ENCODE measurements around the gene TMEM235. TPM values are rescaled to one million over a fixed set of nuclear protein-coding genes. Genes with fewer than 3 reads are reported as not detected.

TMEM235 gene
- under 1 TPM in 1 of 2 donors, not detected in 1; 0.33 TPM for total RNA-seq
- not detected for polyA plus RNA-seq (2013, experiment 1 of 2)
- 0.33 TPM for polyA plus RNA-seq (2013, experiment 2 of 2)
- long read RNA-seq, experiment 1, result 0 reads
- long read RNA-seq, experiment 2, partial matches to known transcripts, result 0 of 1 reads
- long read RNA-seq, experiment 2, other reads (novel, unspliced or antisense), result 1 of 1 reads
- long read RNA-seq, experiment 3, result 0 reads
- long read RNA-seq, experiment 4, result 0 reads

DNA sequence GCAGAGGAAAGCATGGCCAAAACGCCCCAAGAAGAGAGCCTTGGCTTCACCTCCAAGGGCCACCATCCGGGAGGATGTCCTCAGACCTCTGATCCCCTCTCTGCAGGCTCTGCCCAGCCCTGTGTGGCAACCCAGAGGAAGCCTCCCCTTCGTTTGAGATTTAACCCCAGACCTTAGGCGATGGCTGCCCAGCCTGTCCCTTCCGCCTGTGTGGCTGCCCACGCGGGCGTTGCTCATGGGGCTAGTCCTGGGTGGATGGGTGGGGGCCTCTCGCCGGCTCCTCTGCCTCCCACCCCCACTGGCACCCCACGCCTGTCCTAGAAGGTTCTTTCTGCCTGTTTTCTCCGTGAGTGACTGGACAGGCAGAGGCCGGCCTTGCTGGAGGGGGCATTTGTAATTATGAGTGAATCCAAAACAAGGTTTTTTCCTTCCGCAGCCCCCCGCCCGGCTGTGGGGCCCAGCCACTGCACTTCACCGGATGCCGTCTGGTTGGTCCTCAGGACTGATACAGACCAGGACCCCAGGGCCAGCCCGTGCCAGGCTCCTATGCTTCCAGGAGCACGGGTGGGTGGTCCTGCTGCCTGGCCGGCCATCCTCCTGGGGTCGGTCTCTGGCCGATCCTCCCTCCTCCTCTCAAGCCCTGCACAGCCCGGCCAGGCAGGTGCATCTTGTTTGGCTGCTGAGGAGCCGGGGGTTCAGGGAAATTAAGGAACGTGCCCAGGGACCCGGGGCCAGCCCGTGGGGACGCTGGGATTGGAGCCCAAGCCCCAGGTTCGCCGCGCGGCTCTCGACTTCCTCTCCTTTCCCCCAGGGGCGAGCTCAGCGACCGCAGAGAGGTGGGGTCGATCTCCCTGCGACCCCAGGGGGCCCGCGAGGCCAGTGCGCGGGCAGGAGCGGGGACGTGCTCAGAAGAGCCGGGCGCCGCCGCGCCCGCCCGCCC is at the start of gene TMEM235:
Gene TMEM235, plus strand, starts transcription at position 636 of the 940 bp plus-strand sequence. CDS start 393 bp downstream, outside the sequence.
- Histone ChIP-seq H3K27me3 (ENCODE audit: control insufficient read depth, insufficient read depth, low read length, poor library complexity, severe bottlenecking) (peaks cover 28% of the 10 kb centered on the region), H3K9ac (ENCODE audit: extremely low read depth, low read length, poor library complexity, severe bottlenecking) (no peak within 1 kb of the TSS), H3K4me1 (ENCODE audit: control insufficient read depth, insufficient read depth, low read length) (no peaks in the 10 kb centered on the region), H3K36me3 (ENCODE audit: control insufficient read depth, insufficient read depth, low read length) (no peaks in the 10 kb centered on the region), H3K9me3 (ENCODE audit: control insufficient read depth, low read length) (no peaks in the 10 kb centered on the region), H3K27ac (ENCODE audit: low read depth, low read length) (no peak within 1 kb of the TSS), H3K4me3 (ENCODE audit: low read length) (peak within 1 kb of the TSS; percentile 53)
- Mint-ChIP-seq H3K9me3 (no peaks in the 10 kb centered on the region), H3K27me3 (ENCODE audit: insufficient read depth) (peaks cover 45% of the 10 kb centered on the region), H3K4me3 (peak within 1 kb of the TSS; percentile 54), H3K4me1 (peaks cover 2% of the 10 kb centered on the region), H3K36me3 (ENCODE audit: low read depth) (no peaks in the 10 kb centered on the region), H3K27ac (no peak within 1 kb of the TSS)
- peak; percentile 53 for DNase-seq
- TF ChIP-seq, protein P1, sequence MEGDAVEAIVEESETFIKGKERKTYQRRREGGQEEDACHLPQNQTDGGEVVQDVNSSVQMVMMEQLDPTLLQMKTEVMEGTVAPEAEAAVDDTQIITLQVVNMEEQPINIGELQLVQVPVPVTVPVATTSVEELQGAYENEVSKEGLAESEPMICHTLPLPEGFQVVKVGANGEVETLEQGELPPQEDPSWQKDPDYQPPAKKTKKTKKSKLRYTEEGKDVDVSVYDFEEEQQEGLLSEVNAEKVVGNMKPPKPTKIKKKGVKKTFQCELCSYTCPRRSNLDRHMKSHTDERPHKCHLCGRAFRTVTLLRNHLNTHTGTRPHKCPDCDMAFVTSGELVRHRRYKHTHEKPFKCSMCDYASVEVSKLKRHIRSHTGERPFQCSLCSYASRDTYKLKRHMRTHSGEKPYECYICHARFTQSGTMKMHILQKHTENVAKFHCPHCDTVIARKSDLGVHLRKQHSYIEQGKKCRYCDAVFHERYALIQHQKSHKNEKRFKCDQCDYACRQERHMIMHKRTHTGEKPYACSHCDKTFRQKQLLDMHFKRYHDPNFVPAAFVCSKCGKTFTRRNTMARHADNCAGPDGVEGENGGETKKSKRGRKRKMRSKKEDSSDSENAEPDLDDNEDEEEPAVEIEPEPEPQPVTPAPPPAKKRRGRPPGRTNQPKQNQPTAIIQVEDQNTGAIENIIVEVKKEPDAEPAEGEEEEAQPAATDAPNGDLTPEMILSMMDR (conservative IDR thresholded peaks at IDR 0.05), result no peak
- 36 to 78% methylated on average over 6 to 50 of the region's 52 CpGs for WGBS, 2 experiments (ENCODE audit: insufficient coverage in 1 of 2, insufficient read length in 1 of 2)

- Mint-ChIP-seq H3K27me3 (ENCODE audit: insufficient read depth) (no peaks in the 10 kb centered on the region), H3K4me3 (no peak overlapping the region), H3K27ac (no peak overlapping the region), H3K36me3 (ENCODE audit: low read depth) (peaks cover 60% of the 10 kb centered on the region), H3K9me3 (no peaks in the 10 kb centered on the region), H3K4me1 (peaks cover 19% of the 10 kb centered on the region)
- no peaks in the 10 kb centered on the region for H3K27me3 ChIP-seq (ENCODE audit: control insufficient read depth, insufficient read depth, low read length, poor library complexity, severe bottlenecking)
- H3K9me3 ChIP-seq (ENCODE audit: control insufficient read depth, low read length), result no peaks in the 10 kb centered on the region
- DNase-seq, result peak; percentile 45
- H3K36me3 ChIP-seq (ENCODE audit: control insufficient read depth, insufficient read depth, low read length), result peaks cover 69% of the 10 kb centered on the region
- no peak overlapping the region for H3K9ac ChIP-seq (ENCODE audit: extremely low read depth, low read length, poor library complexity, severe bottlenecking)
- 93 to 98% methylated on average over 12 to 13 of the region's 13 CpGs for WGBS, 2 experiments (ENCODE audit: insufficient coverage in 1 of 2, insufficient read length in 1 of 2)
- H3K27ac ChIP-seq (ENCODE audit: low read depth, low read length), result no peak overlapping the region
- H3K4me1 ChIP-seq (ENCODE audit: control insufficient read depth, insufficient read depth, low read length), result peaks cover 3% of the 10 kb centered on the region
- TF ChIP-seq, protein P1 (conservative IDR thresholded peaks at IDR 0.05), result no peak
- no peak overlapping the region for H3K4me3 ChIP-seq (ENCODE audit: low read length)
Measured at GRCh38 chr17:78182504-78182903, 48.9 kb upstream of the TMEM235 start.

- Mint-ChIP-seq H3K36me3 (ENCODE audit: low read depth) (peaks cover 50% of the 10 kb centered on the region), H3K27ac (no peak overlapping the region), H3K9me3 (no peaks in the 10 kb centered on the region), H3K4me1 (peaks cover 22% of the 10 kb centered on the region), H3K4me3 (peak overlapping the region; percentile 78), H3K27me3 (ENCODE audit: insufficient read depth) (no peaks in the 10 kb centered on the region)
- no peak overlapping the region for H3K9ac ChIP-seq (ENCODE audit: extremely low read depth, low read length, poor library complexity, severe bottlenecking)
- DNase-seq, result no peak
- WGBS, 2 experiments (ENCODE audit: insufficient coverage in 1 of 2, insufficient read length in 1 of 2), result 93 to 94% methylated on average over 9 to 12 of the region's 12 CpGs
- peak overlapping the region; percentile 82 for H3K4me3 ChIP-seq (ENCODE audit: low read length)
- TF ChIP-seq, protein P1 (conservative IDR thresholded peaks at IDR 0.05), result no peak
- H3K27me3 ChIP-seq (ENCODE audit: control insufficient read depth, insufficient read depth, low read length, poor library complexity, severe bottlenecking), result no peaks in the 10 kb centered on the region
- no peak overlapping the region for H3K27ac ChIP-seq (ENCODE audit: low read depth, low read length)
- no peaks in the 10 kb centered on the region for H3K9me3 ChIP-seq (ENCODE audit: control insufficient read depth, low read length)
- H3K4me1 ChIP-seq (ENCODE audit: control insufficient read depth, insufficient read depth, low read length), result peaks cover 3% of the 10 kb centered on the region
- H3K36me3 ChIP-seq (ENCODE audit: control insufficient read depth, insufficient read depth, low read length), result peaks cover 60% of the 10 kb centered on the region
Measured at GRCh38 chr17:78183916-78184315, 47.5 kb upstream of the TMEM235 start.

Data from endodermal cell (in vitro differentiated cells).